GM19395 (cell line): ENCODE results near the gene NBEAL2.

Experiments used
- ATAC-seq: cut with Tn5 transposase; IDR thresholded peaks from one replicate; pipeline ENCODE4 v1.9.1; 2021; ENCODE audit warnings: mild to moderate bottlenecking, moderate library complexity; ENCODE audit not compliant: unreplicated experiment

NBEAL2 gene

DNA sequence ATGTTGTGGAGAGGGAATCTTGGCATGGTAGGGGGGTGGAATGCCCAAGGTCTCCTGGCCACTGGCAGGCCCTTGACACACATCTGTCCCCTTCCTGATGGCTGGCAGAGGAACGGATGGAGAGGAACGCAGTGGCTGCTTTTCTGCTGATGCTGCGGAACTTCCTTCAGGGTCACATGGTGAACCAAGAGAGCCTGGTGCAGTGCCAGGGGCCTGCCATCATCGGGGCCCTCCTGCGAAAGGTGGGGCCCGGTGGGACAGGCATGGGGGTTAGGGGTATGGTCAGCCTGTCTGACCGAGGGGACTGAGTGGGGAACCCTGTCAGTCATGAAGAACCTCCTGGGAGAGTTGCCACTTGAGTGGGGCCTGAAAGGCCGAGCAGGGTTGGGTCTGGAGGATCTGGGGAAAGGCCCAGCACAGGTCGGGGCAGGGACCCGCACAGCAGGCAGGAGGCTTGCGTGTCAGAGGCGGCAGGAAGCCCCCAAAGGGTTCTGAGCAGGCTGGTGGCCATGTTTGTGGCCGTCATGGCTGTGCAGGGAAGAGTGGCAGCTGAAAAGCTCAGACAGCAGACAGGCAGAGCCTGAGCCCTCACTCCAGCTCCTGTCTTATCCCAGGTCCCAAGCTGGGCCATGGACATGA, 18.1 kb downstream of the NBEAL2 start:
- no peak for ATAC-seq

DNA sequence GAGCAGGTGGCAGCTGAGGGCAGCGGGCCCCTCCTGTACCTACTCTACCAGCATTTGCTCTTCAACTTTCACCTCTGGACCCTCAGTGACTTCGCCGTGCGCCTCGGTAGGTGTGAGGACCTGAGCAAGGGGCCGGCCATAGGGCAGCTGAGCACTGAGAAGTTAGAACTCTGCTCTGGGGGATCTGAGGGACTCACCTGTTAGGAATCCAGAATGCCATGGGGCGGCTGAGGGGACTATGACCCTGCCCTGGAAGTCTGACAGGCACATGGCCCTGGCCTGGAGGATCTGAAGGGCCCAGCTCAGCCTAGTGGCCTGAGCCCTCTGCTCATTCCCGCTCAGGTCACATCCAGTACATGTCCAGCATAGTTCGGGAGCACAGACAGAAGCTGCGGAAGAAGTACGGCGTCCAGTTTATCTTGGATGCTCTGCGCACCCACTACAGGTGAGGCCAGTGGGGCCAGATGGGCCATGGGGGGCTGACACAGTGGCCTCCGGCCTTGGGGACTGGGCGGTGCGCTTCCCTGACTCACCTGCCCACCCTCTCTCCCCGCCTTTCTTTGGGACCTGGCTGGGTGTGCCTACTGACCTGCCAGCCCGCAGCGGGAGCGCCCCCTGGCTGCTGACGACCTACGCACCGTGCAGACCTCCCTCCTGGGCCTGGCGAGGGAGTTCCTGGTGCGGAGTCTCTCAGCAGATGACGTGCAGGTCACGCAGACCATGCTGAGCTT, 18.8 kb downstream of the NBEAL2 start:
- ATAC-seq = no peak

DNA sequence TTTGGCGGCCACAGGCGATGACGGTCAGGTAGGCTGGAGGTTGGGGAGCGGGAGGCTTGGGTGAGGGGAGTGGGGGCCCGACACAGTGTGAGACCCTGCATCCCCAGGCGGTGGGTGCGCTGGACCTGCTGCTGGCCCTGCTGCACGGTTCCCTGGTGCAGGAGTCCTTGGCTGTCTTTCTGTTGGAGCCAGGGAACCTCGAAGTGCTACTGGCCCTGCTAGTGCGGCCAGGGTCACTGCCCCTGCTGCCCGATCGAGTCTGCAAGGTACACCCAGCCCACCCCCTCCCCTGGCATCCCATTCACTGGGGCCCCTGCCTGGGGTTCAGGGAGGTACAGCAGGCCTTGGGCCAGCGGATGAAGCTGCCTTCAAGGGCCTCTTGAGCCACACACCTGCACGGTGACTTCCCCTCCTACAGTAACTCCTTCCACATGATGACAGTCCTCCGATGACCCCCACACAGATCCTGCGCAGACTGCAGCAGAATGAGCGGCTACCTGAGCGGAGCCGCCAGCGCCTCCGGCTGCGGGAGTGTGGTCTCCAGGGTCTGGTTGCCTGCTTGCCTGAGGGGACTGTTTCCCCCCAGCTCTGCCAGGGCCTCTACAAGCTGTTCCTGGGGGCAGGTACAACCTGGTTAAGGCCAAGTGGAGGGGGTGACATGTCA, 19.5 kb downstream of the NBEAL2 start:
- ATAC-seq = no peak

DNA sequence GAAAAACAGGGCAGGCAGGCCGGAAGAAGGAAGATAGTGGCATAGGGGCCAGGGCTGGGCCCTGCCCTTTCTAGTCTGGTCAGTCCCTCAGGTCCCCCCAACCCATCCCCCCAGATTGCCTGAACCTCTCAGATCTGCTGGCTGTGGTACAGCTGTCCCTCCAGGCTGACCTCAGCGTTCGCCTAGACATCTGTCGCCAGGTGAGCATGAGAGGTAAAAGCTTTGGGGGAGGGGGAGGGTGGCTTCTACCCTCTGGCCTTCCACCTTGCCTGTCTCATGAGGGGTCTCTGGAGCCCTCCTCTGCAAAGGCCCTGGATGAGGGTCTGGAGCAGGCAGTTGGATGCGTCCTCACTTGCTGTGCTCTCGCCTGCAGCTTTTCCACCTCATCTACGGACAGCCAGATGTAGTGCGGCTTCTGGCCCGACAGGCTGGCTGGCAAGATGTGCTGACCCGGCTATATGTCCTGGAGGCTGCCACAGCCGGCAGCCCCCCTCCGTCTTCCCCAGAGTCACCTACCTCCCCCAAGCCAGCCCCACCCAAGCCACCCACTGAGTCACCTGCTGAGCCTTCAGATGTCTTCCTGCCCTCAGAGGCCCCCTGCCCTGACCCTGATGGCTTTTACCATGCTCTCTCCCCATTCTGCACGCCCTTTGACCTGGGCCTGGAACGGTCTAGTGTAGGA, 20.2 kb downstream of the NBEAL2 start:
- no peak for ATAC-seq

GRCh38 chr3:47000198-47000815, 20.8 kb downstream of the NBEAL2 start:
- no peak for ATAC-seq

DNA sequence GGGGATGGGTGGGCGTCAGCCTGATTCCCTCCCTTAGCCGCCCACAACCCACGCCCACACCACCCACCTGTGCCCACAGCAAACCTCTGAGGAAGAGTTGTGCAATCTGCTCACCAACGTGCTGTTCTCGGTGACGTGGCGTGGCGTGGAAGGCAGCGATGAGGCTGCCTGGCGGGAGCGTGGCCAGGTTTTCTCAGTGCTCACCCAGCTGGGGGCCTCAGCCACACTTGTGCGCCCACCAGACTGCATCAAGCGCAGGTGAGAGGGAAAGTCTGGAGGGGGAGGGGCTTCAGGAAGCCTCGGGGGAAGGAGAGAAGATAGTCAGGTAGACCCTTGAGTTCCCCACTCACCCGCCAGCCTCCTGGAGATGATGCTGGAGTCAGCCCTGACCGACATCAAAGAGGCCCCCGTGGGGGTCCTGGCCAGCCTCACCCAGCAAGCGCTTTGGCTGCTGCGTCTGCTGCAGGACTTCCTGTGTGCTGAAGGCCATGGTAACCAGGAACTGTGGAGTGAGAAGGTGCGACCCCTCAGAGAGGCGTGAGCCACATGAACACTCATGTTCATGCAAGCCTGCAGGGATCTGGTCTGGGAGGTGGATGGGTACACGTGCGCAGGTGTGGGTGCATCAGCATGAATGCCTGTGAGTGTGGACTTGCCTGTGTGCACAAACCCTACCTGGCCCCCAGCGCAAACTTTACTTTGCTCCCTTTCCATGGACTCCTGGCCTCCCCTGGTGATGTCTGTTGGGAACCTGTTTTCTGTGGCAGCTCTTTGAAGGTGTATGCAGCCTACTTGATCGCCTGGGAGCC, 21.7 kb downstream of the NBEAL2 start:
- ATAC-seq = no peak

- ATAC-seq = no peak
Observed at GRCh38 chr3:47001731-47002170, 22.3 kb downstream of the NBEAL2 start.

DNA sequence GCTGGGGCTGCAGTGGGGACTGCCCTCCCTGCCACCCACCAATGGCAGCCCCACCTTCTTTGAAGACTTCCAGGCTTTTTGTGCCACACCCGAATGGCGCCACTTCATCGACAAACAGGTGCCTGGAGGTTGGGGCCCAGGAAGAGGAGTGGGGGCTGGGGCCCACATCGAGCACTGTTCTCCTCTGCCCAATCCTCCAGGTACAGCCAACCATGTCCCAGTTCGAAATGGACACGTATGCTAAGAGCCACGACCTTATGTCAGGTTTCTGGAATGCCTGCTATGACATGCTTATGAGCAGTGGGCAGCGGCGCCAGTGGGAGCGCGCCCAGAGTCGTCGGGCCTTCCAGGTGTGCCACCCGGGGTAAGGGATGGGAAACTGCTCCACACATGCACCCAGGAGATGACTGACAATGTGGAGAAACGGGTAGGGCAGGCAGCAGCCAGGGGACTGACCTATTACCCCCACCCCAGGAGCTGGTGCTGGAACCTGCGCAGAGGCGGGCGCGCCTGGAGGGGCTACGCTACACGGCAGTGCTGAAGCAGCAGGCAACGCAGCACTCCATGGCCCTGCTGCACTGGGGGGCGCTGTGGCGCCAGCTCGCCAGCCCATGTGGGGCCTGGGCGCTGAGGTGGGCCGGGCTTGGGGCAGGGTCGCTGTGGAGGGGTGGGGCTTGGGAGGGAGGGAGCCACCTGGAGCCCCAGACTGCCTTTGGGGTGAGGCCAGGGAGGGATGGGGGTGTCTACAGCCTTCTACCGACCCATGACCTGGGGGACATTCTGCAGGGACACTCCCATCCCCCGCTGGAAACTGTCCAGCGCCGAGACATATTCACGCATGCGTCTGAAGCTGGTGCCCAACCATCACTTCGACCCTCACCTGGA, 22.9 kb downstream of the NBEAL2 start:
- no peak for ATAC-seq

- ATAC-seq = no peak
Observed at GRCh38 chr3:47003056-47003410, 23.6 kb downstream of the NBEAL2 start.

- ATAC-seq = no peak
Observed at GRCh38 chr3:47003461-47004368, 24.2 kb downstream of the NBEAL2 start.

DNA sequence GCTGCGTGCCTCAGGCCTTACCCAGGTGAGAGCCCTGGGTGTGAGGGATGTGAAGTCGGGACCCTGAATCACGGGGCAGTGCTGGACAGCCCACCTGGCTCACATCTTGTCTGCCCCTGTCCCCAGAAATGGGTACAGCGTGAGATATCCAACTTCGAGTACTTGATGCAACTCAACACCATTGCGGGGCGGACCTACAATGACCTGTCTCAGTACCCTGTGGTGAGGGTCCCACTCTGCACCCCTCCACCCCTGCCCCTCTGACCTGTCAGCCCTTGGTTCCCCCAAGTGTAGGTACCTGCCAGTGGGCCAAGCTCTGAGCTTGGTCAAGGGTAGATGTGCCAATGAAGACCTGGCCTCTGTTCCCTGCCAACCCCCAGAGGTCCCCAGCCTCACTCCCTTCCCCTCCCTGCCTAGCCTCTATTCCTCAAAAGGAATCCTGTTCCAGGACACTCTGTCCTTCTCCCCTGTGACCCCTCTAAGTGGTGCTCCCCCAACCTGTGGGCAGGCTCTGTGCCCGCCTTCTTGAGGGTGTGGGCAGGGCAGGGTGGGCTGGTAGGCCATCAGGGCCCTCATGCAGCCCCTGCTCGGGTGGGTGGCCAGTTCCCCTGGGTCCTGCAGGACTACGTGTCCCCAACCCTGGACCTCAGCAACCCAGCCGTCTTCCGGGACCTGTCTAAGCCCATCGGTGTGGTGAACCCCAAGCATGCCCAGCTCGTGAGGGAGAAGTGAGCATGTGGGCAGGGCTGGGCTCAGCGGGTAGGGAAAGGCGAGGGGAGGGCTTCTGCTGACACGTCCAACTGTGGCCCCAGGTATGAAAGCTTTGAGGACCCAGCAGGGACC, 25.1 kb downstream of the NBEAL2 start:
- ATAC-seq = no peak

DNA sequence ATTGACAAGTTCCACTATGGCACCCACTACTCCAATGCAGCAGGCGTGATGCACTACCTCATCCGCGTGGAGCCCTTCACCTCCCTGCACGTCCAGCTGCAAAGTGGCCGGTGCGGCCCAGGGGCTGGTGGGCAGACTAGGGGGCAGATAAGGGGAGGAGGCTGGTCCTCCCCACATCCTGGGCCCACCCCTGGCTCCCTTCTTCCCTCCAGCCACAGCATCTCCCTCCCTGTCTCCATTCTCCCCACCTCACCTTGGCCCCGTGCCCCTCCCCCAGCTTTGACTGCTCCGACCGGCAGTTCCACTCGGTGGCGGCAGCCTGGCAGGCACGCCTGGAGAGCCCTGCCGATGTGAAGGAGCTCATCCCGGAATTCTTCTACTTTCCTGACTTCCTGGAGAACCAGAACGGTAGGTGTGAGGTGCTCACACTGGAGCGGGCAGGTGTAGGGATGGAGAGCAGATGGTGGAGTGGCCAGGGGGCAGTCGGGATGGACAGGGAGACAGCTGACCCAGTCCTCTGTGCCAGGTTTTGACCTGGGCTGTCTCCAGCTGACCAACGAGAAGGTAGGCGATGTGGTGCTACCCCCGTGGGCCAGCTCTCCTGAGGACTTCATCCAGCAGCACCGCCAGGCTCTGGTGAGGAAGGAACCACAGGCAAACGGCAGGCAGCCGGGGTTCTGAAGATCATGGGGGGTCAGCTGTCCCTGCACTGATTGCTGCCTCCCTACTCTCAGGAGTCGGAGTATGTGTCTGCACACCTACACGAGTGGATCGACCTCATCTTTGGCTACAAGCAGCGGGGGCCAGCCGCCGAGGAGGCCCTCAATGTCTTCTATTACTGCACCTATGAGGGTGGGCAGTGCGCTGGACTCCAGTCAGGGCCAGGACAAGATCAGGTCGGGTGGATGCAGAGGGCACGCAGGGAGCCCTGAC, 26.0 kb downstream of the NBEAL2 start:
- no peak for ATAC-seq

GRCh38 chr3:47006145-47006651, 26.7 kb downstream of the NBEAL2 start:
- ATAC-seq = no peak

DNA sequence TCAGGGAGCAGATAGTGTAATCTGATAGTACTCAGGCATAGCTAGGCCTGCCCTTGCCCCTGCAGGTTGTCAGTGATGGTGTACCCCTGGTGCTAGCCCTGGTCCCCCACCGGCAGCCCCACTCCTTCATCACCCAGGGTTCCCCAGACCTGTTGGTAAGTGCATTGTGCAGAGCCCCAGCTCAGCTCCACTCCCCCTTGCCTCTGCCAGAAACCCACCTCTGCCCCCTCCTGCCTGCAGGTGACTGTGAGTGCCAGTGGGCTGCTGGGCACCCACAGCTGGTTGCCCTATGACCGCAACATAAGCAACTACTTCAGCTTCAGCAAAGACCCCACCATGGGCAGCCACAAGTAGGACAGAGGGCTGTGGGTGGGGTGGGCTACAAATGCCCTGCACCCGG, 27.5 kb downstream of the NBEAL2 start:
- no peak for ATAC-seq

- no peak for ATAC-seq
Observed at GRCh38 chr3:47007482-47008233, 28.2 kb downstream of the NBEAL2 start.
